GM11168 (cell line): ENCODE measurements around the gene CHKA.

Experiments used
- in situ Hi-C: fragments of 300-500 bp; cut with MboI; formaldehyde crosslinking; loops from one replicate; pipeline ENCODE4 v1.12.0; 2022; ENCODE audit warnings: low sequenced_read_pairs; ENCODE audit not compliant: unreplicated experiment

The CHKA gene

DNA sequence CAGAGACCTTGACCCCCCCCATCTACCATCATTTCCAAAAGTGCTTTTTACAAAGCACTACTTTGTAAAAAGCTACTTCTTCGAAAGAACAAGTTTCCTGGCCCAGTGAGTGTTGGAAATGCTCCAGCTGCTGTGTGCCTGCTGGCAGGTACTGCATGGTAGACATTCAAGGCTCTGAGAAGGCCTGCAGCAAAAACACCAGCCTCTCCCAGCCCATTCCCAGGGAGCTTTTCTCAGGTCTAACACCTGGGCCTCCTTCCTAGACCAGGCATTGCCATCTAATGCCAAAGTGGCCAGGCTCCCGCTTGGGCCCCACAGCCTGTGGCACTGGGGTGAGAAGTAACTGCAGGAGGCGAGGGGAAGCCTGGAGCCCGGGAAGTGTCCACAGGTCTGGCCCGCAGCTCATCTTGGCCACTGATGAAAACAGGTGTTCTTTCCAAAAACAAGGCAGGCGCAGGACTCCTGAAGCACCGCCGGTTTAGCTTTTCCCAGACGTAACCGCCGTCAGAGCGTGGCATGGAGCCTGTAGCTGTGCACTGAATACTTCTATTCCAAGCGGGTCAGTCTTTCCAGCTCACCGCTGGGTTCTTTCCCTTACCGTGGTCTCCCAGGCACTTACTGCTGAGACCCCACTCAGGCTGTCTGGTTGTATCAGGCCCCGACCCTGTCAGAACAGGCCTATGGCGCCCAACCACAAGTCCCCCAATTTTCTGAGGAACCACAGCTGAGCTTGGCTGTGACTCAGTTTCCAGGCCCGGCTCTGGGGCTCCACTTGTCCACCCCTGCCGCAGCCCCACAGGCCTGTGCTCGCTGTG, 83.6 kb downstream of the CHKA start:
- in situ Hi-C loops, result no loop called here

DNA sequence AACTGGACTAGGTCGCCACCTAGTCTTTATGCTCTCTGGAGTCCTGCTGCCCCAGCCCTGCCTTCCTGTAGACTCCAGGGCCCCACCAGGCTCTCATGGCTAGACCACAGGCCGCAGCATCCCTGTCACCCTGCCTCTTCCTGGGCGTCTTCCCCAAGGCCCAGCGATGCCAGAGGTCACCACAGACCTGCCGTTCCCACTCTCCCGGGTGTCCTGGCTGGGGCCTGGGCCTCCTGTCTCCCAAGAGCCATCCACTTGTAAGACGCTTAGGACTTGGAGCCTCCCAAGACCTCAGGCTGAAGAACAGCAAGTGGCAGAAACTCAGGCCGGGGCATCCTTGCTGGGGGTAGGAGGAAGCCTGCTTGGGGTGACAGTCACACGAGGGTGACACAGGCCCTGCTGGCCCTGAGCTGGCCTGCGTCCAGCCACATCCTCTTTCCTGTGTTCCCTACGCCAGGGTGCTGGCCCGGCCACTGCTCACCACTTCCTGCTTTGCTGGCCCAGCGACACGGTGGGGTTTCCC, 84.4 kb downstream of the CHKA start:
- in situ Hi-C loops, result no loop called here

GRCh38 chr11:68036141-68036716, 85.0 kb downstream of the CHKA start:
- in situ Hi-C loops, result no loop called here

DNA sequence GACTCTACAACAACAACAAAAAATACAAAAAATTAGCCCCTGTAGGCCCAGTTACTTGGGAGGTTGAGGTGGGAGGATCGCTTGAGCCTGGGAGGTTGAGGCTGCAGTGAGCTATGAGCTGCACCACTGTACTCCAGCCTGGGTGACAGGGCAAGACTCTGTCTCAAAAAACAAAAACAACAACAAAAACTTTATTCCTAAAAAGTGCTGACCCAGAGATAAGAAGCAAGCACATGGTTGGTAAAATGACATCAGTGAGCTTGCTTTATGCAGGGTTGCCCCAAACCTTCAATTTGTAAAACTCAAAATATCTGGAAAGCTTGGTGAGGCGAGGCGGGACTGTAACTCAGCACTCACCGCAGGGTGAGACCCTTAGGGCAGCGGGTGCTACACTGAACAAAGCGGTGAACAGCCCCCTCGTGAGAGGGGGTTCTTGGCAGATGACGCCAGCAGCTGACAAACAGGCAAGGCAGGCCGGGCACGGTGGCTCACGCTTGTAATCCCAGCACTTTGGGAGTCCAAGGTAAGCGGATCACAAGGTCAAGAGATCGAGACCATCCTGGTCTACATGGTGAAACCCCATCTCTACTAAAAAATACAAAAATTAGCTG, 85.8 kb downstream of the CHKA start:
- in situ Hi-C loops, result no loop called here

DNA sequence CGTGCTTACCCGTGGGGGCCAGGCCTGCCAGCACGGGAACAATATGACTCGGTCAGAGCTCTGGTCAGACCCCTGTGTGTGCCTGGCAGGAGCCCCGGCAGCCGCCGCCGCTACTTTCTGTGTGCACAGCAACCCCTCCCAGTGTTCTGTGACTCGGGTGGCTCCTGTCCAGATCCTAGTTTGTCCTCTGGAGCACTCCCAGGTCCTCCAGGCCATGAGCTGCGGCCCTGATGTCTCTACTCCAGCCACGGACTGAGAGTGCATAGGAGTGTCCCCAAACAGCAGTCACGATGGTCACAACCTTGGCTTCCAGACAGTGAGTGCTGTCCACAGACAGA, 87.5 kb downstream of the CHKA start:
- in situ Hi-C loops, result no loop called here

DNA sequence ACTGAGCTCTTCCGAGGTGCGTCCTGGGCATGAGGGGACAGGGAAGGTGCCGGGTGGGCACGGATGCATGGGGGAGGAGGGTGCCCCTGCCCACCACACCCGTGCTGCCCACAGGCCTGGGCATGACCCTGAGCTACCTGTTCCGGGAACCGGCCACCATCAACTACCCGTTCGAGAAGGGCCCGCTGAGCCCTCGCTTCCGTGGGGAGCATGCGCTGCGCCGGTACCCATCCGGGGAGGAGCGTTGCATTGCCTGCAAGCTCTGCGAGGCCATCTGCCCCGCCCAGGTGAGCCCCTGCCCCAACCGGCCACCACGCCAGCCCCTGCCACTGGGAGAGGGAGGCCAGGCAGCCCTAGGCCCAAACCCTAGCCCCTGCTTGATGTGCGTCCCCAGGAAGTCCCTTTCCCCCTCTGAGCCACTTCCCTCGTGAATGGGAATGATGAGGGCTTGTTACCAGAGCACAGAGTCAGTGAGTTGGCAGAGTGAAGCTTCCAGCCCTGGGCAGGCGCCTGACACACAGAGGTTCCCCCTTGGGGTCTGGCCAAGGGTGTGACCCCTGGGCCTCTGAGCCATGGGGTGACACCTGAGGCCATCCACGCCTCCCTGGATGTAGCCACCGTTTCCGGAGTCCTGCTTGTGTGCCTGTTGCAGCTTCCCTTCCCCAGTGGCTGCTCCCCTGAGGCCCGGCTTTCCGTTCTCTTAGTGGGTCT, 88.0 kb downstream of the CHKA start:
- in situ Hi-C loops, result no loop called here

GRCh38 chr11:68032003-68032402, 89.2 kb downstream of the CHKA start:
- in situ Hi-C loops, result no loop called here

DNA sequence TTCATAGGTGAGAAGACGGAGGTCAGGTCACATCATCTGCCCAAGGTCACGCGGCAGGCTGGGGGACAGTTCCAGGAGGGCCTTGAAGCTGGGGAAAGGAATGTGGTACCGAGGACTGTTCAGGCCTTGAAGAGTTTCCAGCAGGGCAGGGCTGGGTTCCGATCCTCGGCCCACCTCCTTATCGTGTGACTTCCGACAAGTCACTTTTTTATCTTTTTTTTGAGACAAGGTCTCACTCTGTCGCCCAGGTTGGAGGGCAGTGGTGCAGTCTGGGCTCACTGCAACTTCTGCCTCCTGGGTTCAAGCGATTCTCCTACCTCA, 90.1 kb downstream of the CHKA start:
- in situ Hi-C loops, result no loop called here

- in situ Hi-C loops, result no loop called here
Measured at GRCh38 chr11:68030318-68031143, 90.7 kb downstream of the CHKA start, which contains the start of gene NDUFS8. TSS of gene NDUFS8 (plus strand) at chr11:68030681. CDS start at chr11:68032152, 1,471 bp downstream.

DNA sequence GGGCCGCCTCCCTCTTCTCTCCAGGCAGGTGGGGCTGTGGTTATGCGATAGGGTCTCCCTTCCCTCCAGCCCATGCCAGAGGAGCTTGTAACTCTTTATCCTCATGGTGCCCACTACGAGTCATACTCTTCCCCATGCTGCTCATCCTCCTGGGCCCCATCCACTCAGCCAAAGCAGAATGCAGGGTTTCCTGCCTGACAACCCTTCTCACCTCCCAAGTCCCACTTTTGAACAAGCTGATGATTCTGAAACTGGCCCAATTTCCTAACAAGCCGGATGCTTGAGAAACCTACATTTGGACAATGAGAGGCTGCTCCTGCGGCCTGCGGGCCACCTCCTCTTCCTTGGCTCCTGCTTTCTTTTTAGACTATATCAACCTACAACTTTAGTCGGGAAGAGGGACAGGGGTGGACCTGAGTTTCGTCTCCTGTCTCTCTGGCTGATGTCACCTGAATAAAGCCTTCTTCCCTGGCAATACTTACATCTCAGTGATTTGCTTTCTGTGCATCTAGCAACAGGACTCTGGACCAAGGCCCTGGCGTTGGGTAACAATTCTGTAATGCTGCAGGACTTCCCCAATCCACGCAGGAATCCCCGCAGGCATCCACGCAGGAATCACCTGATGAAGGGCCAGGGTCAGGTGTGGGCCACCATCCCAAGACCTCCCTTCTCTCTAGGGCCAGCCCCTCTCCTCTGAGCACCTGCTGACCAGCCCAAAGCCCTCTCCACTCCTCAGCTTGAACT, 92.2 kb downstream of the CHKA start:
- in situ Hi-C loops, result no loop called here

- in situ Hi-C loops, result no loop called here
Measured at GRCh38 chr11:68027667-68028066, 93.5 kb downstream of the CHKA start.

DNA sequence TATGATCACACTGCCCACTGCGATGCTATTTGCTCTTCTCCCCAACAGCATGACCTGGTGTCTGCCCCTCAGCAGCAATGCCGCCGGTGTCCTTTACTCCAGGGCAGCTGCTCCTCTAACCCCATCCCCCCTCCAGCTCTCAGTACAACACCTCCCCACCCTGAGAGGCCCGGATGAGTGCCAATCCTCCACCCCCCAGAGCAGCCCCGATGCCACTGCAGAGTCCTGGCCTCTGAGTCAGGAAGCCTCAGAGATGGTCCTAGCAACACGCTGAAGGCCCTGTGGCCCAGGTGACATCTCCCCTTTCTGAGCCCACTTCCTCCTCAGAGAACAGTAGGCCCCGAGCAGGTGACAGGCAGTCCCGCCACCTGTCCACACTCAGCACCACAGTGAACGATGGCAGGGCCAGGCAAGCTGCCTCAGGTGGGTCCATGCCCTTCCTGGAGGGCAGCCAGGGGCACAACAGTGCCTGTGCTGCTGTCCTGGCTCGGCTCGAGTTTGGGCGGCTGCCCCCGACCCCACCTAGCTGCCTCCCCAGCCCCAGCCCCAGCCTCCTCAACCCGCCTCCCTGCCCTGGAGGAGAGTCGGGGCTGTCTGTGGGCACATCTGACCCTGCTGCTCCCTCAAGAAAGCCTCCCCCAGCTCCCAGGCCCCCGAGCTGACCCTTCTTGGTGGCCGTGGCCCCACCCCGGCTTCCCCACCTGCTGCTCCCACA, 94.6 kb downstream of the CHKA start:
- in situ Hi-C loops, result no loop called here

DNA sequence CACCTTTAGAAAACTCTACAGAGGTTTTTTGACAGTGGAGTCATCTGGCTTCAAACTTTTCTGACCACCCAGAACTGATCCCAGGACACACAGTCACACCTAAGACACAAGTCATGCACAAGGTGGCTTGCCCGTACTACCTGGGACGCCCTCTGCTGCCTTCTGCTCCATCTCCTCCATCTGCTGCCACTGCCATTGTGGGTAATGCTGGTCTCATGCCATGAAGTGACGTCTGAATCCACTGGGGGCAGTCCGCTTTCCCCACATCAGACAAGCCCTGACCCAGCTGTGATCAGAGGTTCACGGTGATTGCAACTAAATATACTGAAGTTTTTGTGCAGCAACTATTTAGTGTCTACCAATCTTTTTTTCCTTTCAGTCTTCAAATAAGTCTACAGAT, 96.1 kb downstream of the CHKA start:
- in situ Hi-C loops, result no loop called here

GRCh38 chr11:68024508-68024907, 96.7 kb downstream of the CHKA start:
- in situ Hi-C loops, result no loop called here

GRCh38 chr11:68022531-68022930, 98.7 kb downstream of the CHKA start:
- in situ Hi-C loops, result no loop called here

DNA sequence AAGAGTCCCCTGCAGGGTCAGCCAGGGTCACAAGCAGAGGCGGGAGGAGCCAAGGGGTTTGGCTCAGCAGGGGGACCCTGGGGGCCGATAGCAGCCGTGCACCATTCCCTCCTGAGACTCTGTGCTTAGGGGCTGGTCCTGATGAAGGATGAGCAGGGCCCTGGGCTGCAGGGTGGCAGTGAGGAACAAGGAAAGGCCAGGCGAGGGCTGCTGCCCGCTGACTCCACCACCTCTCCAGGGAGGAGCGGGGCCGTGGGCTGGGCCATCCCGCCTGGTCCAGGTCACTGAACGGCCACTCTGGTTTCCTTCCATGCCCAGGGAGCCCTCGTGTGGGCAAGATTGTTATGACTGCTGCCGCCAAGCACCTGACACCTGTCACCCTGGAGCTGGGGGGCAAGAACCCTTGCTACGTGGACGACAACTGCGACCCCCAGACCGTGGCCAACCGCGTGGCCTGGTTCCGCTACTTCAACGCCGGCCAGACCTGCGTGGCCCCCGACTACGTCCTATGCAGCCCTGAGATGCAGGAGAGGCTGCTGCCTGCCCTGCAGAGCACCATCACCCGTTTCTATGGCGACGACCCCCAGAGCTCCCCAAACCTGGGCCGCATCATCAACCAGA, 99.9 kb downstream of the CHKA start:
- in situ Hi-C loops, result no loop called here

GRCh38 chr11:68020575-68020974, 100.6 kb downstream of the CHKA start:
- in situ Hi-C loops, result no loop called here

DNA sequence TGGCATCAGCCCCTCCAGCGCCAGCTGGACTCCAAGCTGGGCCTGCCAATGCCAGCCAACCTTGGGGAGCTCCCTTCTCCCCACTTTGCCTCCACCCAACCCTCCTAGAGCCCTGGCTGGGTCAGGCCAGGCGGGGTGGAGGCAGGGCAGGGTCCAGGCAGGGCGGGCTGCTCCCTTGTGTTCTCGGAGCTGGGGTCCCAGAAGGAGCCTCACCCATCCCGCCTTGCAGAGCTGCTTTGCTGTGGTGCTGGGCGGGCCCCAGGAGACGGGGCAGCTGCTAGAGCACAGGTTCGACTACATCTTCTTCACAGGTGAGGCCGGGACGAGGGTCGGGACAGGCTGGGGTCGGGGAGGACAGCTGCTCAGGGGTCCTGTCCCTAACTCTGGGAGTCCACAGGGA, 101.7 kb downstream of the CHKA start:
- in situ Hi-C loops, result no loop called here
